Mesodermal cell (in vitro differentiated cells): ENCODE measurements around the gene SLCO1A2.

Experiments
- H3K27ac ChIP-seq: 2 replicates; pipeline ENCODE4 v1.7.0; 2013; ENCODE audit warnings: mild to moderate bottlenecking, low read depth, low read length, moderate library complexity; ENCODE audit not compliant: severe bottlenecking
- H3K36me3 ChIP-seq: 2 replicates; pipeline ENCODE4 v1.7.1; 2013; ENCODE audit warnings: mild to moderate bottlenecking, low read length, moderate library complexity; ENCODE audit not compliant: control insufficient read depth, insufficient read depth
- H3K4me1 ChIP-seq: one replicate; pipeline ENCODE4 v1.7.1; 2013; ENCODE audit warnings: mild to moderate bottlenecking, low read length; ENCODE audit not compliant: insufficient read depth, control insufficient read depth, poor library complexity, severe bottlenecking
- H3K4me3 ChIP-seq: 2 replicates; pipeline ENCODE4 v1.7.0; 2013; ENCODE audit warnings: low read length, control low read depth, mild to moderate bottlenecking; ENCODE audit not compliant: insufficient read depth, poor library complexity, severe bottlenecking; ENCODE audit errors: extremely low read depth
- H3K9me3 ChIP-seq: 2 replicates; pipeline ENCODE4 v1.7.1; 2013; ENCODE audit warnings: mild to moderate bottlenecking, low read length, moderate library complexity; ENCODE audit not compliant: control insufficient read depth
- WGBS, 2 experiments: methylation state at CpG; one replicate each; pipeline ENCODE4 v1.1.5; 2013; ENCODE audit warnings: missing lambda C conversion rate in 2 of 2; ENCODE audit not compliant: insufficient coverage in 2 of 2; 5-methylcytosine and 5-hydroxymethylcytosine counted together

The SLCO1A2 gene

GRCh38 chr12:21219206-21219605 lies 115.5 kb downstream of the SLCO1A2 start:
- no peaks in the 10 kb centered on the region for H3K36me3 ChIP-seq
- H3K9me3 ChIP-seq: no peaks in the 10 kb centered on the region
- no peaks in the 10 kb centered on the region for H3K4me1 ChIP-seq
- 85 to 88% methylated on average over 2 of the region's 2 CpGs for WGBS, 2 experiments
- H3K27ac ChIP-seq: no peak overlapping the region
- H3K4me3 ChIP-seq: no peak overlapping the region
